NT2/D1 (cell line): ENCODE results near the gene VPS8.

ENCODE experiments used
- DNase-seq: peaks from one replicate; pipeline ENCODE4 v3.0.0-alpha.2; 2011; ENCODE audit warnings: low read depth, low spot score
- H3K27me3 ChIP-seq: 2 replicates; pipeline ENCODE4 v1.6.0; 2011; ENCODE audit warnings: mild to moderate bottlenecking; ENCODE audit not compliant: insufficient read length, insufficient read depth
- H3K36me3 ChIP-seq: 2 replicates; pipeline ENCODE4 v1.6.1; 2011; ENCODE audit warnings: mild to moderate bottlenecking, low read length, mixed read lengths; ENCODE audit not compliant: insufficient read depth, insufficient read length
- H3K4me1 ChIP-seq: 2 replicates; pipeline ENCODE4 v1.5.1; 2011; ENCODE audit not compliant: insufficient read depth, insufficient read length
- H3K4me3 ChIP-seq: 2 replicates; pipeline ENCODE4 v1.5.1; 2011; ENCODE audit warnings: low read depth; ENCODE audit not compliant: insufficient read length
- H3K9ac ChIP-seq: 2 replicates; pipeline ENCODE4 v1.6.0; 2011; ENCODE audit warnings: low read depth; ENCODE audit not compliant: insufficient read length
- H3K9me3 ChIP-seq: 2 replicates; pipeline ENCODE4 v1.5.1; 2011; ENCODE audit warnings: mild to moderate bottlenecking, low read length; ENCODE audit not compliant: insufficient read depth
- SUZ12 ChIP-seq: IDR thresholded peaks from 2 replicates; pipeline ENCODE4 v1.6.1; 2011; ENCODE audit not compliant: insufficient read length, insufficient read depth; ENCODE audit errors: extremely low read depth
- YY1 ChIP-seq: IDR thresholded peaks from 2 replicates; pipeline ENCODE4 v1.6.1; 2011; ENCODE audit not compliant: insufficient read length, insufficient read depth
- ZNF274 ChIP-seq: IDR thresholded peaks from 2 replicates; pipeline ENCODE4 v1.6.1; 2011; ENCODE audit warnings: mild to moderate bottlenecking, low read depth, low read length

VPS8 gene, protein sequence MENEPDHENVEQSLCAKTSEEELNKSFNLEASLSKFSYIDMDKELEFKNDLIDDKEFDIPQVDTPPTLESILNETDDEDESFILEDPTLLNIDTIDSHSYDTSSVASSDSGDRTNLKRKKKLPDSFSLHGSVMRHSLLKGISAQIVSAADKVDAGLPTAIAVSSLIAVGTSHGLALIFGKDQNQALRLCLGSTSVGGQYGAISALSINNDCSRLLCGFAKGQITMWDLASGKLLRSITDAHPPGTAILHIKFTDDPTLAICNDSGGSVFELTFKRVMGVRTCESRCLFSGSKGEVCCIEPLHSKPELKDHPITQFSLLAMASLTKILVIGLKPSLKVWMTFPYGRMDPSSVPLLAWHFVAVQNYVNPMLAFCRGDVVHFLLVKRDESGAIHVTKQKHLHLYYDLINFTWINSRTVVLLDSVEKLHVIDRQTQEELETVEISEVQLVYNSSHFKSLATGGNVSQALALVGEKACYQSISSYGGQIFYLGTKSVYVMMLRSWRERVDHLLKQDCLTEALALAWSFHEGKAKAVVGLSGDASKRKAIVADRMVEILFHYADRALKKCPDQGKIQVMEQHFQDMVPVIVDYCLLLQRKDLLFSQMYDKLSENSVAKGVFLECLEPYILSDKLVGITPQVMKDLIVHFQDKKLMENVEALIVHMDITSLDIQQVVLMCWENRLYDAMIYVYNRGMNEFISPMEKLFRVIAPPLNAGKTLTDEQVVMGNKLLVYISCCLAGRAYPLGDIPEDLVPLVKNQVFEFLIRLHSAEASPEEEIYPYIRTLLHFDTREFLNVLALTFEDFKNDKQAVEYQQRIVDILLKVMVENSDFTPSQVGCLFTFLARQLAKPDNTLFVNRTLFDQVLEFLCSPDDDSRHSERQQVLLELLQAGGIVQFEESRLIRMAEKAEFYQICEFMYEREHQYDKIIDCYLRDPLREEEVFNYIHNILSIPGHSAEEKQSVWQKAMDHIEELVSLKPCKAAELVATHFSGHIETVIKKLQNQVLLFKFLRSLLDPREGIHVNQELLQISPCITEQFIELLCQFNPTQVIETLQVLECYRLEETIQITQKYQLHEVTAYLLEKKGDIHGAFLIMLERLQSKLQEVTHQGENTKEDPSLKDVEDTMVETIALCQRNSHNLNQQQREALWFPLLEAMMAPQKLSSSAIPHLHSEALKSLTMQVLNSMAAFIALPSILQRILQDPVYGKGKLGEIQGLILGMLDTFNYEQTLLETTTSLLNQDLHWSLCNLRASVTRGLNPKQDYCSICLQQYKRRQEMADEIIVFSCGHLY (N-terminal part only)

DNA sequence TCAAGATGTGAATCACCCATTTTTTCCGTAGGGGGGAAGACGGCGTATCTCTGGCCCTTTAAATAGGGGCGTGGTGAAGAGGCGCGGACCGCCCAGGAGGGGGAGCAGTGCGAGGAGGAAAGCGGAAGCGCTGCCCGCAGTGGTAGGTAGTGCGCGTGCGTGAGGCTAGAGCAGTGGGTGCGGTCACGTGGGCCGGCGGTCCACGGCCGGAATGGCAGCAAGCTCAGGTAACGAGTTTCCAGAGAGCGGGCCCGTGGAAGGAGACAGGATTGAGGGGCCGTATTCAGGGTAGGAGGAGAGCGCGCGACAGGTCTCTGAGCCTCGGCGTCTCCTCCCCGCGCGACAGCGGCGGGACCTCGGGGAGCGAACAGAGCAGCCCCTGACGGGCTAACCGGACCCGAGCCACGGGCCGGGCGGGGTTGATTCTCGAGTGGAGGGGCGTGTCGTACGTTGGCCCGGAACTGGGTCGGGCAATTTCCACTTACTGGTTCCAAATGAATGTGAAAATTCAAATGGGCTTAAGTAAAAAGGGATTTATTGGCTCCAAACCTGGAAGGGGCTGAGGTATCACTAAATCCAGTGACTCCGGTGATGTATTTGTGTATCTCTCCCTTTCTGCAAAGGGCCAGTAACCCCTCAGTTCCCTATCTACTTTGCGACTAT is at the start of gene VPS8:
Gene VPS8 (plus strand): TSS at position 168 of the 663 bp plus-strand sequence. CDS start 12,467 bp downstream, outside the sequence.
- H3K9me3 ChIP-seq, result no peaks in the 10 kb centered on the region
- DNase-seq, result peak; percentile 90
- H3K4me1 ChIP-seq, result peaks cover 2% of the 10 kb centered on the region
- peaks cover 14% of the 10 kb centered on the region for H3K27me3 ChIP-seq
- peaks cover 2% of the 10 kb centered on the region for H3K36me3 ChIP-seq
- TF ChIP-seq ZNF274, result no peak
- peak; percentile 42 for TF ChIP-seq YY1
- H3K4me3 ChIP-seq, result peak within 1 kb of the TSS; percentile 90
- peak within 1 kb of the TSS; percentile 87 for H3K9ac ChIP-seq

DNA sequence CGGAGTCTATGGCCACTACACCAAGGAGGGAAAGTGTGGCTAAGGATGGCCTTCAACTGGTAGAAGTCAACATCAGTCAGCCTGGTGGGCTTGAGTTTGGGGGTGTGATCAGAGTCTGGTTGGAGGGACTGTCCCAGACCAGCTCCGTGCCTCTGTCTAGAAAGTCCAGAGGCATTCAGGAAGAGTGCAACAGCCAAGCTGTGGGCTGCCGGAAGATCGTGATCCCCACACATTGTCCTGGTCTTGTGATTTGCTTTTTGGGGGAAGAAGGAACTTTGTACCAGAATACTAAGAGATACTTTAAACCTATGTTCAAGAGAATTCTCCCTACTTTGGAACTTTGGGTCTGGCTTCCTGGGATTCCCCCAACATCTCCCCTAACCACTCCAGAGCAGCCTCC is 47.8 kb upstream of the VPS8 start:
- peaks cover 11% of the 10 kb centered on the region for H3K4me1 ChIP-seq
- no peak overlapping the region for H3K4me3 ChIP-seq
- no peaks in the 10 kb centered on the region for H3K9me3 ChIP-seq
- H3K27me3 ChIP-seq, result no peaks in the 10 kb centered on the region
- no peak overlapping the region for H3K9ac ChIP-seq
- H3K36me3 ChIP-seq, result no peaks in the 10 kb centered on the region
- TF ChIP-seq ZNF274 (no peak), YY1 (no peak), SUZ12 (no peak)
- no peak for DNase-seq

DNA sequence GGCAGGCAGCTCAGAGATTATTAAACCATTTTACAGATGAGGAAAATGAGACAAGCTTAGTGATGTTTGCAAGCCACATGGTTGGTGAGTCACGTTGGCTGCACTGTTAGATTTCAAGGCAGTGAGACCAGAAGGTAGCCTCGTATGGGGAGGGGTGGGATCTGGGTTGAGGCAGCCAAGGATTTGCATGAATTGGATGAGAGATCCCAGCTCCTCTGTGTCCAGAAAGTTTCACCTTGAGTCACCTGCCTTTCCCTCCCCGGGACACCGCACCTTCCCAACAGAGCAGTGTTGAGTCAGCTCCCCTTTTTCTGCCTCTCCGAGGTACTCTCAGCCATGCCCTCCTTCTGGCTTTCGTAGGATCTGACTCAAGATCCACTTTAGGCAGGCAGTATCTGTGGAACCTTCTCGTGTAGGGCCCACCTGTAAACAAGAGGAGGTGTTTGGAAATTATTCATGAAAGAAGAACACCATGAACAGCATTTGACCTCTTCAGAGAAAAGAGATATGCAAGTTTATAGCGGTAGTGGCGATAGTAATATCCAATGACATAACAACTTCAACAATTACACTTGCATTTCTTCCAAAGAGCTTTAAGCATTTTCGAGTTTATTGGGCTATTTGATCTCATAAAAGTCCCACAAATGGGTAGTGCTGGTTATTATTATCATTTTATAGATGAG is 46.8 kb upstream of the VPS8 start:
- H3K9ac ChIP-seq, result no peak overlapping the region
- TF ChIP-seq ZNF274, result no peak
- TF ChIP-seq SUZ12, result no peak
- TF ChIP-seq YY1, result no peak
- H3K36me3 ChIP-seq, result no peaks in the 10 kb centered on the region
- no peak for DNase-seq
- H3K27me3 ChIP-seq, result no peaks in the 10 kb centered on the region
- peaks cover 15% of the 10 kb centered on the region for H3K4me1 ChIP-seq
- no peak overlapping the region for H3K4me3 ChIP-seq
- no peaks in the 10 kb centered on the region for H3K9me3 ChIP-seq

GRCh38 chr3:184765730-184766074 is 46.3 kb upstream of the VPS8 start:
- no peak for DNase-seq
- H3K4me3 ChIP-seq, result no peak overlapping the region
- no peaks in the 10 kb centered on the region for H3K9me3 ChIP-seq
- H3K36me3 ChIP-seq, result no peaks in the 10 kb centered on the region
- no peak overlapping the region for H3K9ac ChIP-seq
- H3K27me3 ChIP-seq, result no peaks in the 10 kb centered on the region
- no peak for TF ChIP-seq ZNF274
- TF ChIP-seq YY1, result no peak
- no peak for TF ChIP-seq SUZ12
- H3K4me1 ChIP-seq, result peaks cover 10% of the 10 kb centered on the region

- Histone ChIP-seq H3K4me3 (no peak overlapping the region), H3K36me3 (no peaks in the 10 kb centered on the region), H3K4me1 (peaks cover 7% of the 10 kb centered on the region), H3K9ac (no peak overlapping the region), H3K9me3 (no peaks in the 10 kb centered on the region), H3K27me3 (no peaks in the 10 kb centered on the region)
- no peak for DNase-seq
- TF ChIP-seq ZNF274 (no peak), SUZ12 (no peak), YY1 (no peak)
These were observed 45.3 kb upstream of the VPS8 start for GRCh38 chr3:184766555-184767261.

GRCh38 chr3:184767377-184767776 is 44.6 kb upstream of the VPS8 start:
- TF ChIP-seq YY1 (no peak), ZNF274 (no peak), SUZ12 (no peak)

More at GRCh38 chr3:184767377-184767776, 44.6 kb upstream of the VPS8 start:
- Histone ChIP-seq H3K36me3 (no peaks in the 10 kb centered on the region), H3K9ac (peak overlapping the region; percentile 2), H3K9me3 (no peaks in the 10 kb centered on the region), H3K27me3 (no peaks in the 10 kb centered on the region), H3K4me3 (no peak overlapping the region), H3K4me1 (peaks cover 7% of the 10 kb centered on the region)
- DNase-seq, result no peak
